HG03439 (cell line): ENCODE data around the gene PRKAR1B.
"Not testable (repeated sequence)": the region's sequence is repeated elsewhere in the genome, so short reads cannot be mapped to it uniquely, and the experiment has no call there.

Experiments
- ATAC-seq: cut with Tn5 transposase; IDR thresholded peaks from one replicate; pipeline ENCODE4 v1.9.1; 2021; ENCODE audit warnings: mild to moderate bottlenecking, moderate library complexity; ENCODE audit not compliant: unreplicated experiment

Gene PRKAR1B

GRCh38 chr7:672891-673290, 54.2 kb downstream of the PRKAR1B start:
- ATAC-seq, result no peak

GRCh38 chr7:671415-672042, 55.6 kb downstream of the PRKAR1B start:
- no peak for ATAC-seq

- no peak for ATAC-seq
Observed at GRCh38 chr7:670501-671390, 56.3 kb downstream of the PRKAR1B start.

GRCh38 chr7:668958-669357, 58.1 kb downstream of the PRKAR1B start:
- ATAC-seq, result no peak

- ATAC-seq, result no peak
Observed at GRCh38 chr7:668139-668931, 58.7 kb downstream of the PRKAR1B start.

GRCh38 chr7:666454-667292, 60.4 kb downstream of the PRKAR1B start:
- ATAC-seq, result no peak

- no peak for ATAC-seq
Observed at GRCh38 chr7:665736-666453, 61.2 kb downstream of the PRKAR1B start.

- no peak for ATAC-seq
Observed at GRCh38 chr7:664997-665735, 61.9 kb downstream of the PRKAR1B start.

GRCh38 chr7:664402-664775, 62.7 kb downstream of the PRKAR1B start:
- no peak for ATAC-seq

- no peak for ATAC-seq
Observed at GRCh38 chr7:662576-662975, 64.5 kb downstream of the PRKAR1B start.

- ATAC-seq, result no peak
Observed at GRCh38 chr7:659996-660395, 67.1 kb downstream of the PRKAR1B start.

- no peak for ATAC-seq
Observed at GRCh38 chr7:659306-659847, 67.7 kb downstream of the PRKAR1B start.

GRCh38 chr7:657565-658119, 69.4 kb downstream of the PRKAR1B start:
- ATAC-seq, result no peak

- ATAC-seq, result not testable (repeated sequence)
Observed at GRCh38 chr7:657010-657409, 70.1 kb downstream of the PRKAR1B start.

GRCh38 chr7:655758-656157, 71.3 kb downstream of the PRKAR1B start:
- ATAC-seq, result no peak

- no peak for ATAC-seq
Observed at GRCh38 chr7:653829-654764, 73.0 kb downstream of the PRKAR1B start.

- ATAC-seq, result no peak
Observed at GRCh38 chr7:652881-653280, 74.2 kb downstream of the PRKAR1B start.

GRCh38 chr7:652167-652566, 74.9 kb downstream of the PRKAR1B start:
- ATAC-seq, result not testable (repeated sequence)
